ENCODE data around the gene ARMC9. TPM values are rescaled to one million over a fixed set of nuclear protein-coding genes. Genes with fewer than 3 reads are reported as not detected.

Gene ARMC9
- total and polyA plus RNA-seq, 2 donors (not counting 3 experiments of a cell fraction or from before 2014, with no cell fraction given): 16.4 to 24.2 TPM

GRCh38 chr2:231387904-231388724, 189.7 kb downstream of the ARMC9 start:
- CTCF ChIA-PET: interaction anchor here (0.9 to 1.9 kb wide), 6 partner anchors 12 to 91 kb away, joined by 3 to 7 read pairs (median 4); no protein-coding TSS in a partner anchor
- dilution Hi-C loops (cut with MboI; ENCODE audit: extremely low pct_ligation_motif_present, low sequenced_read_pairs): no loop called here
- TF ChIP-seq MAX (IDR thresholded peaks at IDR 0.05; ENCODE audit: insufficient read depth, insufficient read length): no peak
- TF ChIP-seq EZH2 (IDR thresholded peaks at IDR 0.05; ENCODE audit: borderline replicate concordance, low read depth, low read length, severe bottlenecking): no peak
- no peak for TF ChIP-seq POLR2A (IDR thresholded peaks at IDR 0.05; ENCODE audit: low read depth, low read length)
- TF ChIP-seq JUN (IDR thresholded peaks at IDR 0.05; ENCODE audit: borderline replicate concordance, insufficient read depth, insufficient read length, low read depth): no peak
- no peak for TF ChIP-seq FOS (IDR thresholded peaks at IDR 0.05; ENCODE audit: borderline replicate concordance, insufficient read depth, low read length)
- peak in 1 of 2 donors; percentile 10 for TF ChIP-seq CTCF (IDR thresholded peaks at IDR 0.05; ENCODE audit: extremely low read depth in 1 of 2, insufficient read depth in 1 of 2, low read depth in 1 of 2, low read length in 2 of 2)
- no peak for TF ChIP-seq GATA2 (IDR thresholded peaks at IDR 0.05; ENCODE audit: insufficient read depth, insufficient read length, low read depth, low read length)
- no peak for TF ChIP-seq POLR2AphosphoS5 (IDR thresholded peaks at IDR 0.05; ENCODE audit: insufficient read depth, low read depth, low read length)

More at GRCh38 chr2:231387904-231388724, 189.7 kb downstream of the ARMC9 start:
- Histone ChIP-seq H3K27me3 (ENCODE audit: control insufficient read depth in 2 of 2, insufficient read depth in 2 of 2, low read length in 2 of 2) (no peaks in the 10 kb centered on the region), H3K79me2 (ENCODE audit: control insufficient read depth, insufficient read depth, low read length) (no peaks in the 10 kb centered on the region), H3K9ac (replicated peaks; ENCODE audit: extremely low read depth, insufficient read depth, low read length) (no peak overlapping the region), H4K20me1 (replicated peaks; ENCODE audit: control insufficient read depth, extremely low read depth, insufficient read depth, low read length) (no peaks in the 10 kb centered on the region), H3K36me3 (ENCODE audit: control insufficient read depth in 2 of 2, extremely low read depth in 1 of 2, insufficient read depth in 2 of 2, low read length in 2 of 2) (no peaks in the 10 kb centered on the region), H3K9me1 (replicated peaks; ENCODE audit: control insufficient read depth, extremely low read depth, insufficient read depth, low read length) (no peaks in the 10 kb centered on the region), H3K4me1 (ENCODE audit: control insufficient read depth, extremely low read depth, insufficient read depth, low read length) (peaks cover 3% of the 10 kb centered on the region), H3K4me3 (replicated peaks in 1 of 3; ENCODE audit: insufficient read depth in 1 of 3, low read depth in 1 of 3, low read length in 3 of 3) (no peak overlapping the region), H2AFZ (ENCODE audit: low read depth, low read length) (peak overlapping the region; percentile 56), H3K9me3 (replicated peaks; ENCODE audit: control insufficient read depth, insufficient read depth, low read length) (no peaks in the 10 kb centered on the region), H3K4me2 (ENCODE audit: insufficient read depth, low read length) (no peak overlapping the region), H3K27ac (ENCODE audit: insufficient read depth, low read depth, low read length) (no peak overlapping the region)
- DNase-seq (ENCODE audit: low read depth, low spot score): peak; percentile 39
- POLR2A ChIA-PET: no interaction called here
- BruUV-seq (replicated peaks): no TSS peak
- intact Hi-C loops (cut with micrococcal nuclease): no loop called here
- peak; percentile 18 for FAIRE-seq

Data from endothelial cell of umbilical vein (primary cell).